H1 (cell line): Measurements from ENCODE around the gene CMSS1. TPM values are rescaled to one million over a fixed set of nuclear protein-coding genes. Genes with fewer than 3 reads are reported as not detected.

Experiments used
- HDAC6 ChIP-seq: IDR thresholded peaks from one replicate; pipeline ENCODE4 v1.7.1; 2012; ENCODE audit warnings: low read depth, mild to moderate bottlenecking, inconsistent platforms, low read length, moderate library complexity
- polyA plus RNA-seq, 7 experiments: library from polyadenylated mRNA; depleted of rRNA in 3 of 7; stranded (reverse) in 5 of 7; unstranded in 2 of 7; fragments of >200 nt in 5 of 7; fragments of 200-250 nt in 2 of 7; gene quantifications; 1 replicate in 5 of 7; 2 replicates in 1 of 7; 4 replicates in 1 of 7; pipeline versions ENCODE4 v1.2.1 to v1.2.3, GENCODE V29; 2011 to 2013; ENCODE audit warnings: missing spikeins in 2 of 7, mixed read lengths in 2 of 7
- total RNA-seq: library from RNA; stranded (reverse); fragmentation: NEBNext Ultra II Directional; extraction: Animal tissue kit (Norgen Biotek cat#: 25700); gene quantifications from 2 replicates; pipeline ENCODE4 v1.2.1, GENCODE V29; 2021

CMSS1 gene
- total and polyA plus RNA-seq, 2 of the 8 experiments (the other 6 are each of a cell fraction or from before 2014, with no cell fraction given): 15.2 to 75.1 TPM

- no peak for TF ChIP-seq HDAC6
Measured at GRCh38 chr3:99838755-99839154, 21.1 kb downstream of the CMSS1 start (continued).
